NT2/D1 (cell line): ENCODE data around the gene CHMP4B.

Source experiments
- SUZ12 ChIP-seq: IDR thresholded peaks from 2 replicates; pipeline ENCODE4 v1.6.1; 2011; ENCODE audit not compliant: insufficient read length, insufficient read depth; ENCODE audit errors: extremely low read depth
- ZNF274 ChIP-seq: IDR thresholded peaks from 2 replicates; pipeline ENCODE4 v1.6.1; 2011; ENCODE audit warnings: mild to moderate bottlenecking, low read depth, low read length

DNA sequence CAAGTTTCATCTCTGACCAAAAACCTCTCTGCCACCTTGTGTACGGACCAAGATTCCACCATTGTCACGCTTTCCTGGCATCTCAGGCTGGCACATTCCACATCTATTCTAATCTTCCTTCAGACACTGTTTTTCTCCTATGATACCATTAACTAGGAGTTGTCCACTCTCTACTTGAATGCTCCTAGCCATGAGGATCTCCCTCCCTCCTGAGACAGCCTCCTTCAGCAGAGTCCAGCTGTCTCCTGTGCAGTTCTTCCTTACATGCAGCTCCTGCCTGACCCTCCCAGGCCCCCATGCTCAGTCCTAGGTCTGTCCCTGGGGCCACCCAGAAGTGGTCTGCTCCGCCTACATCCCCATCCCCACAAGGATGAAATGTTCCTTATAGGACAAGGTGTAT, 90.9 kb downstream of the CHMP4B start:
- TF ChIP-seq ZNF274: no peak
- TF ChIP-seq SUZ12: no peak
